ENCODE data around the gene DCC.

- TF ChIP-seq EZH2 (IDR thresholded peaks at IDR 0.05) (no peak), POLR2AphosphoS5 (IDR thresholded peaks at IDR 0.05; ENCODE audit: borderline replicate concordance, low read depth, low read length) (no peak), FOXP2 (optimal IDR thresholded peaks at IDR 0.05; ENCODE audit: control extremely low read depth, extremely low read length, insufficient read depth) (no peak)
These were observed 1086.7 kb downstream of the DCC start for GRCh38 chr18:53426666-53427184.

Data from SK-N-MC (cell line).